Measurements from ENCODE around the gene EMX1. TPM values are rescaled to one million over a fixed set of nuclear protein-coding genes. Genes with fewer than 3 reads are reported as not detected.

The EMX1 gene
- polyA plus RNA-seq, 1 donor from 2014 or later = 0.33 TPM

DNA sequence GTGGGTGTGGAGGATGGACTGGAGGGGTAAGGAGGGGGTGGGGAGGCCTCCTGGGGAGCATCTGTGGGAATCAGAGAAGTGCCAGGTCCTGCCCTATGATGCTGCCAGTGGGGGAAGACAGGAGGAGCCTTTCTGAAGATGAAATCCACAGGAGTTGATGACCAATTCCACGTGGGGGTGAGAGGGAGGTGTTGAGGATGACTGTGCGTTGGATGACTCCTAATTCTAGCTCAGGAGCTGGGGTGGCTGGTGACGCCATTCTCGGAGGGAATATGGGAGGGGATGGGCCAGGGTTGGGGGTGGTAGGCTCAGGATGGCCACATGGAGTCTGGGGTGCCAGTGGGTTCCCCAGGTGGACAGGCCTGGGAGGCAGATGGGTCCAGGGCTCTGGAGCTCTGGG lies 32.3 kb downstream of the EMX1 start:
- TF ChIP-seq EP300 (conservative IDR thresholded peaks at IDR 0.05; ENCODE audit: poor library complexity, severe bottlenecking) (no peak), EZH2 (IDR thresholded peaks at IDR 0.05; ENCODE audit: borderline replicate concordance, insufficient read depth, low read length, poor library complexity, severe bottlenecking) (no peak), SMC3 (conservative IDR thresholded peaks at IDR 0.05; ENCODE audit: poor library complexity) (no peak), RAD21 (conservative IDR thresholded peaks at IDR 0.05) (no peak), TAF1 (IDR thresholded peaks at IDR 0.05; ENCODE audit: low read depth) (no peak), POLR2AphosphoS5 (IDR thresholded peaks at IDR 0.05) (no peak), MXI1 (conservative IDR thresholded peaks at IDR 0.05; ENCODE audit: poor library complexity, severe bottlenecking) (no peak)
- TF ChIP-seq, protein P1, sequence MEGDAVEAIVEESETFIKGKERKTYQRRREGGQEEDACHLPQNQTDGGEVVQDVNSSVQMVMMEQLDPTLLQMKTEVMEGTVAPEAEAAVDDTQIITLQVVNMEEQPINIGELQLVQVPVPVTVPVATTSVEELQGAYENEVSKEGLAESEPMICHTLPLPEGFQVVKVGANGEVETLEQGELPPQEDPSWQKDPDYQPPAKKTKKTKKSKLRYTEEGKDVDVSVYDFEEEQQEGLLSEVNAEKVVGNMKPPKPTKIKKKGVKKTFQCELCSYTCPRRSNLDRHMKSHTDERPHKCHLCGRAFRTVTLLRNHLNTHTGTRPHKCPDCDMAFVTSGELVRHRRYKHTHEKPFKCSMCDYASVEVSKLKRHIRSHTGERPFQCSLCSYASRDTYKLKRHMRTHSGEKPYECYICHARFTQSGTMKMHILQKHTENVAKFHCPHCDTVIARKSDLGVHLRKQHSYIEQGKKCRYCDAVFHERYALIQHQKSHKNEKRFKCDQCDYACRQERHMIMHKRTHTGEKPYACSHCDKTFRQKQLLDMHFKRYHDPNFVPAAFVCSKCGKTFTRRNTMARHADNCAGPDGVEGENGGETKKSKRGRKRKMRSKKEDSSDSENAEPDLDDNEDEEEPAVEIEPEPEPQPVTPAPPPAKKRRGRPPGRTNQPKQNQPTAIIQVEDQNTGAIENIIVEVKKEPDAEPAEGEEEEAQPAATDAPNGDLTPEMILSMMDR (IDR thresholded peaks at IDR 0.05; ENCODE audit: poor library complexity, severe bottlenecking) = no peak
- TF ChIP-seq, protein P2, sequence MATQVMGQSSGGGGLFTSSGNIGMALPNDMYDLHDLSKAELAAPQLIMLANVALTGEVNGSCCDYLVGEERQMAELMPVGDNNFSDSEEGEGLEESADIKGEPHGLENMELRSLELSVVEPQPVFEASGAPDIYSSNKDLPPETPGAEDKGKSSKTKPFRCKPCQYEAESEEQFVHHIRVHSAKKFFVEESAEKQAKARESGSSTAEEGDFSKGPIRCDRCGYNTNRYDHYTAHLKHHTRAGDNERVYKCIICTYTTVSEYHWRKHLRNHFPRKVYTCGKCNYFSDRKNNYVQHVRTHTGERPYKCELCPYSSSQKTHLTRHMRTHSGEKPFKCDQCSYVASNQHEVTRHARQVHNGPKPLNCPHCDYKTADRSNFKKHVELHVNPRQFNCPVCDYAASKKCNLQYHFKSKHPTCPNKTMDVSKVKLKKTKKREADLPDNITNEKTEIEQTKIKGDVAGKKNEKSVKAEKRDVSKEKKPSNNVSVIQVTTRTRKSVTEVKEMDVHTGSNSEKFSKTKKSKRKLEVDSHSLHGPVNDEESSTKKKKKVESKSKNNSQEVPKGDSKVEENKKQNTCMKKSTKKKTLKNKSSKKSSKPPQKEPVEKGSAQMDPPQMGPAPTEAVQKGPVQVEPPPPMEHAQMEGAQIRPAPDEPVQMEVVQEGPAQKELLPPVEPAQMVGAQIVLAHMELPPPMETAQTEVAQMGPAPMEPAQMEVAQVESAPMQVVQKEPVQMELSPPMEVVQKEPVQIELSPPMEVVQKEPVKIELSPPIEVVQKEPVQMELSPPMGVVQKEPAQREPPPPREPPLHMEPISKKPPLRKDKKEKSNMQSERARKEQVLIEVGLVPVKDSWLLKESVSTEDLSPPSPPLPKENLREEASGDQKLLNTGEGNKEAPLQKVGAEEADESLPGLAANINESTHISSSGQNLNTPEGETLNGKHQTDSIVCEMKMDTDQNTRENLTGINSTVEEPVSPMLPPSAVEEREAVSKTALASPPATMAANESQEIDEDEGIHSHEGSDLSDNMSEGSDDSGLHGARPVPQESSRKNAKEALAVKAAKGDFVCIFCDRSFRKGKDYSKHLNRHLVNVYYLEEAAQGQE (IDR thresholded peaks at IDR 0.05; ENCODE audit: borderline replicate concordance) = no peak
- H3K36me3 ChIP-seq (ENCODE audit: insufficient read depth, low read length) = no peaks in the 10 kb centered on the region
- no peaks in the 10 kb centered on the region for H3K79me2 ChIP-seq (replicated peaks; ENCODE audit: insufficient read depth, low read length)
- H3K27ac ChIP-seq (ENCODE audit: low read length) = no peak overlapping the region
- H3K4me3 ChIP-seq (ENCODE audit: low read length) = no peak overlapping the region
- H2AFZ ChIP-seq (ENCODE audit: low read depth, low read length) = no peak overlapping the region
- H4K20me1 ChIP-seq (ENCODE audit: insufficient read depth) = no peaks in the 10 kb centered on the region
- no peaks in the 10 kb centered on the region for H3K27me3 ChIP-seq (ENCODE audit: insufficient read depth, low read depth, low read length)
- no peak overlapping the region for H3K9ac ChIP-seq (ENCODE audit: low read length)
- no peaks in the 10 kb centered on the region for H3K9me2 ChIP-seq (ENCODE audit: insufficient read depth, low read length)
- no peaks in the 10 kb centered on the region for H3K9me3 ChIP-seq (ENCODE audit: low read length)
- no peaks in the 10 kb centered on the region for H3F3A ChIP-seq (ENCODE audit: insufficient read depth, low read length, poor library complexity, severe bottlenecking)
- no peak overlapping the region for H3K4me2 ChIP-seq (ENCODE audit: low read length)

DNA sequence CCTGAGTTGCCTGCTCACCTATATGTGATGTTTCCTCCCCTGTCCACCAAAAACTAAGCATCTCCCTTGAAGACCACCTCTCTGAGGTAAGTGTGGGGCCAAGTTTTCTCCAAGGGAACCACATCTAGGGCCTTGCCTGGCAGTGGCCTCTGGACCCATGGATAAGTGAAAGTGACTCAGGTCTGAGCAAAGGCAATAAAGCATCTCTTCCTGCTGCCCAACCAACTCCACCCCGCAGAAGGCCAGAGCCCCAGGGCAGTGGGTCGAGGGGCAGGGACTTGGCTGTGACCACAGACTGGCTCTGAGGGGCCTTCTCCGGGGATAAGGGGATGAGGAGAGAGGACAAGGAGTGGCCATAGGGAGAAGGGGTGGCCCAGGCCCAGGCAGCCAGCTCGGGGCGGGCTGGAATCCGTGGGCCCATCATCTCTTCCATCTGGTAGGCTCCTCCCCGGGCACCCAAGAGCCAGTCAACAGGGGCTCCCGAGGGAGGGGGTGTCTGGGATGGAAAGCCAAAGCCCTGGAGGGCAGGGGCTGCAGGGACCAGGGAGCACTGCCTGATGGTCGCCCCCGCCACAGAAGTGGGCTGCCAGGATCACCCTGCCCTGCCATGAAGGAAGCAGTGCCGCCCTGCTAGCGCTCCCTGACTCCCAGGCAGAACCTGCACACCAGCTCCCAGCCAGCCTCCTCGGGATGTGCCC lies 33.4 kb downstream of the EMX1 start:
- no peak overlapping the region for H3K27ac ChIP-seq (ENCODE audit: low read length)
- H3K4me2 ChIP-seq (ENCODE audit: low read length) = no peak overlapping the region

More for the DNA sequence above, 33.4 kb downstream of the EMX1 start:
- Histone ChIP-seq H2AFZ (ENCODE audit: low read depth, low read length) (no peak overlapping the region), H4K20me1 (ENCODE audit: insufficient read depth) (no peaks in the 10 kb centered on the region), H3K9me3 (ENCODE audit: low read length) (no peaks in the 10 kb centered on the region), H3K4me3 (ENCODE audit: low read length) (no peak overlapping the region), H3K9ac (ENCODE audit: low read length) (no peak overlapping the region), H3K36me3 (ENCODE audit: insufficient read depth, low read length) (no peaks in the 10 kb centered on the region), H3K79me2 (replicated peaks; ENCODE audit: insufficient read depth, low read length) (no peaks in the 10 kb centered on the region), H3F3A (ENCODE audit: insufficient read depth, low read length, poor library complexity, severe bottlenecking) (no peaks in the 10 kb centered on the region), H3K9me2 (ENCODE audit: insufficient read depth, low read length) (no peaks in the 10 kb centered on the region), H3K27me3 (ENCODE audit: insufficient read depth, low read depth, low read length) (no peaks in the 10 kb centered on the region)
- TF ChIP-seq EP300 (conservative IDR thresholded peaks at IDR 0.05; ENCODE audit: poor library complexity, severe bottlenecking) = no peak
- TF ChIP-seq POLR2AphosphoS5 (IDR thresholded peaks at IDR 0.05) = no peak
- TF ChIP-seq, protein P1 (IDR thresholded peaks at IDR 0.05; ENCODE audit: poor library complexity, severe bottlenecking) = no peak
- no peak for TF ChIP-seq MXI1 (conservative IDR thresholded peaks at IDR 0.05; ENCODE audit: poor library complexity, severe bottlenecking)
- TF ChIP-seq, protein P2 (IDR thresholded peaks at IDR 0.05; ENCODE audit: borderline replicate concordance) = no peak
- no peak for TF ChIP-seq SMC3 (conservative IDR thresholded peaks at IDR 0.05; ENCODE audit: poor library complexity)
- no peak for TF ChIP-seq RAD21 (conservative IDR thresholded peaks at IDR 0.05)
- no peak for TF ChIP-seq EZH2 (IDR thresholded peaks at IDR 0.05; ENCODE audit: borderline replicate concordance, insufficient read depth, low read length, poor library complexity, severe bottlenecking)
- no peak for TF ChIP-seq TAF1 (IDR thresholded peaks at IDR 0.05; ENCODE audit: low read depth)

Data from neural cell (in vitro differentiated cells).